Measurements from ENCODE around the gene SCAMP2.
A peak's percentile ranks its signal among the peaks of the same experiment; 100 is the strongest.

The SCAMP2 gene

DNA sequence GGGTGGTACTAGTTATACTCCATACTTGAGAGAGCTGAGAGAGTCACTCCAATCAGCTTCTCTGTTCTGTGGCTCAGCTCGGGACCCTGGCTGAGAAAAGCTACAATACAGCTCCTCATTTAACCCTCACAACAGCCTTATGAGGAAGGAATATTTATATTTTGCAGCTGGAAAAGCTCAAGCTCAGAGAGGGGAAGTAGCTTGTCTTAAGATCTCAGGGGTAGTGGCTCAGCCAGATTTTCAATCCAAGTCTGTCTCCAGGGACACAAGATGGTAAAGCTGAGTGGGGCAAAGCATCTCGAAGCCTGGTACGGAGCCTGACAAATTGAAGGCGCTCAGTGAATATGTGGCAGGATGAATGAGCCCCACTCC lies 14.8 kb downstream of the SCAMP2 start:
- no peak for DNase-seq (ENCODE audit: low spot score)

- no peak for DNase-seq (ENCODE audit: low spot score)
These were observed 15.3 kb downstream of the SCAMP2 start for GRCh38 chr15:74857671-74858368.

GRCh38 chr15:74857082-74857655 lies 16.0 kb downstream of the SCAMP2 start:
- DNase-seq (ENCODE audit: low spot score), result no peak

DNA sequence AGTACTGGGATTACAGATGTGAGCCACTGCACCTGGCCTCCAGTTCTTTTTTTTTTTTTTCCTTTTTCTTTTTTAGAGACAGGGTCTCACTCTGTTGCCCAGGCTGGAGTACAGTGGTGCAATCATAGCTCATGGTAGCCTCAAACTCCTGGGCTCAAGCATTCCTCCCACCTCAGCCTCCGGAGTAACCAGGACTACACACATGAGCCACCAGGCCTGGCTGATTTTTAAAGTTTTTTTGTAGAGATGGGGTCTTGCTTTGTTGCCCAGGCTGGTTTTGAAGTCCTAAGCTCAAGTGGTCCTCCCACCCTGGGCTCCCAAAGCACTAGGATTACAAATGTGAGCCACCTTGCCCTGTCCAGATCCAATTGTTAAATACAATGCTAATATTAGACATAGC lies 16.6 kb downstream of the SCAMP2 start:
- no peak for DNase-seq (ENCODE audit: low spot score)

DNA sequence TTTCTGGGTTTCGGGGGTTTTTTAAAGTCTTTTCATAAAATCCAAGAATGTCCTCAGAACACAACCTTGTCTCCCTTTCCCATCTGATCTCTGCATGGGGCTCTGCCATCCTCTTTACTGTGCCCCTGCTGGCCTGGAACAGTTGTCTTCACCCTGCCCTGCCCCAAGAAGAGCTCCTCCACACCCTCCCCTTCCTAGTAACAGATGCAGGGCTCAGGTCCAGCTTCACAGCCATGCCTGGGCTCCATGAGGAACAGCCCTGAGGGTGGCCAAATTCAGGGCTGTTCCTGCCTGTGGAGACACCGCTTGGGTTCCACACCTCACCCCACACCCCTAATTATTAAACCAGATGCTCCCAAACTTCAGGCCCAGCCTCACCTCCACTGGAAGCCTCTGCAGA lies 17.3 kb downstream of the SCAMP2 start:
- DNase-seq (ENCODE audit: low spot score), result no peak

DNA sequence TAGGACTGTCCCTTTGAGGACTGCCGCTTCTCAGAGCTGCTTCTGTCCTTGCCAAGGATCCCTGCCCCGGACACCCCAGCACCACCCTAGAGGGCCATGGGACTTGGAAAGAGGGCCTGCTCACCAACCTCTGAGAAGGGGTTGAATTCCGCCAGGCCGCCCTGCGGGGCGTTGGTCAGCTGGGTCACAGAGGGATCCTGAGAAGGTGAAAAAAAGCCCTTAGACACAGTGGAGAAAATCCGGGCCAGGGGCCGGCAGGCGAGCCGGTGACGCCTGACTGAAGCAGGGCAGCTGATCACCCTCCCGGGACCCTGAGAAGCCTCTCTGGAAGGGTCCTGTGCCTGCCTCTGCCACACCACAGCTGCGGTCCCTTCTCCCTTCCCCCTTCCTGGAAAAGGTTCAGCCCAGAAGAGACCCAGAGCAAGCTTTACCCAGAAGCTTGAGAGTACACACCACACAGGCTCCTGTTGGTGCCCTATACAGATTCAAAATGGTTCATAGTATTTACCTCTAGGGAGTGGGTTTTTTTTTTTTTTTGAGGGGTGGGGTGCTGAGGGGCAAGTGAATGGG lies 18.6 kb downstream of the SCAMP2 start:
- no peak for DNase-seq (ENCODE audit: low spot score)

DNA sequence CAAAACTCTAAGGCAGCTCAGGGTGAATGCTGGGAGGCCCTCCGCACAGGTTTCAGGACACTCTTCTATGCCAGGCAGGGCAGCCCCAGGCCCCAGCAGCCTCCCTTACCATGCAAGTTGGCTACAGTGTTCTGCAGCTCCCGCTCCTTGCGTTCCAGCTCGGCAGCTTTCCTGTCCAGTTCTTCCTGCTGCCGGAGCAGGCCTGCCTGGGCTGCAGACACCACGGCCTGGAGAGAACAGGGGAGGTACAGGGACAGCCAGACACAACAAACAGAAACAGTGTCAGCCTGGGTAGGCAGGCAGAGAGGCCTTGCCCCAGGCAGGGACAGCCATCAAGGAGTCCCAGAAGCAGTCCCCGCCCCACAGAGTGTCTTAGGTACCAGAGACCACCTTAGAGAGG lies 21.2 kb downstream of the SCAMP2 start:
- no peak for DNase-seq (ENCODE audit: low spot score)

DNA sequence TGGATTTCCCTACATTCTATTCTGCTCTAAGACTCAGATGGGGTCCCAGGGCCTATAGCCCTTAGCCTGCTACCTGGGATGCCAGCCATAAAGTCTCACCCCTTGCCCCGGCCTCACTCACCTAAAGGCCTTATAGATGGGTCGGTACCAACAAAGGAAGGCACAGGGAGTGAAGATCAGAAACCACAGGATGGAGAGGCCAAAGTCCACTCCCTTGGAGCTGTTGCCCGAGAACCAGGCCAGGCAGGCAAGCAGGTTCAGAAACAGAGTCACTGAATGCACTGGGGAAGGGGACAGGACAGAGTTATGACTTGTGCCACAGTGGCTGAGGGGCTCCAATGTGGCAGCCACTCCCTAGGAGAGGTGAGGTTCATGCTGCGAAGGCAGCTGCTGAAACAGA lies 22.8 kb downstream of the SCAMP2 start:
- DNase-seq (ENCODE audit: low spot score), result no peak

GRCh38 chr15:74847432-74847831 lies 25.7 kb downstream of the SCAMP2 start:
- no peak for DNase-seq (ENCODE audit: low spot score)

DNA sequence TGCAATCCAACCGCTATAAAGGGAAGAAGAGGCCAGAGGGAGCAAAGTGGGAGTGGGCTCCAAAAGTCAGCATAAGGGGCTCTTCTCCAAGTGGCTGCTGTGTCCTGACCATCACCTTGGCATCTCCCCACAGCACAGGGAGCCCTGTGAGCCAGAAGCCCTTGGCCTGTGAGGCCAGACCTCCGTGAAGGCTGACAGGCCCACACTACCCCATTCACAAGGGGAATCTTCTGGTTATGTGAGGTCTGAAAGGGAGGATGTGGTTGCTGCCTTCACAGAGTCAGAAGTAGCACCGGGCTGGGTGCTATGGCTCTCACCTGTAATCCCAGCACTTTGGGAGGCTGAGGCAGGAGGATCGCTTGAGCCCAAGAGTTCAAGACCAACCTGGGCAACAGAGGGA lies 27.6 kb downstream of the SCAMP2 start:
- DNase-seq (ENCODE audit: low spot score), result no peak

DNA sequence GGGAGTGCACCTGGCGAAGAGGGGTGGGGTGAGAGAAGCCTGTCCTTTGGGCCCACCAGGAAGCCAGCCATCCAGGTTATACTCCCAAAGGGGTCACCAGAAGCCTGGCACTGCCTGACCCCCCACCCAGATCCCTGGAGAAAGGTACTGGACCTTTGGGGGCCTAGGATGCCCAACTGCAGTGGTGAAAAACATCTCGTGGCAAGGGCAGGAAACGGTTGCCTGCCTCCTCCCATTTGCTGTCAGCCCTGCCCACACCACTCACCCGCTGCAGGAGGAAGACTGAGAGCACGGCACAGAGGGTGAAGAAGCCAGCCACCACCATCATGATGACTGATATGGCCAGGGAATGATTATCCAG lies 28.0 kb downstream of the SCAMP2 start:
- DNase-seq (ENCODE audit: low spot score), result no peak

DNA sequence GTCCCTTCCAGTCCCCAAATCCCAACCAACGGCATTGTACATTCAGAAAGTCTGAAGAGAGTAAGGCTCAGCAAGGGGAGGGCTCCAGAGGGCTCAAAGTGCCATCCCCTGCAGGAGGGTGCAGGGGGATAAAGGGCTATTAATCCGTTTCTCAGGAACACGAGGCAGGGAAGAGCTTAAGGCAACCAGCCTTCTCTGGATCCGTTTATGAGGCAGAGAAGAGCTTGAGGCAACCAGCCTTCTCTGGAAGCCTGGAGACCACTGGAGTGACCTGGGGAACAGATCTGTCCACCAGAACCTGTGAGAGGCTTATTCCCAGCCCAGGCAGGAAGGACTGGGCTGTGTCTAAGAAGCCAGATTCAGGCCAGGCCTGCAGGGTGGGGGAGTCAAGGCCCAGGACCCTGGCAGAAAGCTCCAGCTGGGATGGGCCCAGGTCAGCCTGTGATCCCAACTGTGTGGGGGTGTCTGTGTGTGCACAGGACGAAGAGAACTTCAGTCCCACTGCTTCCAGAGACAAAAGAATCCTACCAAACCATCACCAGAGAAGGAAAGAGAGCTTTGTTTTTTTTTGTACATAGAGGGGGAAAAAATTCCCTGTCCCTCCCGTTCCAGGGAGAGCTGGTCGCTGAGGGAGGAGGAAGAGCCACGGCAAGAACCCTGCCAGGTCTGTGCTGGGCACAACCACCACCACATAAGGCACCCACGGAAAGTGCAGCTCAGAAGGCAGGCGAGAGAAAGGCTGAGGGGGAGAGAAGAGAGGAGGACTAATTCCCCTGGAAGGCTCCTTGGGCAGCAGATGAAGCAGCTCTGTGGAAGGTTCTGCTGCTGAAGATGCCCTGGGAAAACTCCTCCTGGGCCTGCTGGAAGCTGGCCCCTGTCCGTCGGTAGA lies 28.6 kb downstream of the SCAMP2 start:
- no peak for DNase-seq (ENCODE audit: low spot score)

DNA sequence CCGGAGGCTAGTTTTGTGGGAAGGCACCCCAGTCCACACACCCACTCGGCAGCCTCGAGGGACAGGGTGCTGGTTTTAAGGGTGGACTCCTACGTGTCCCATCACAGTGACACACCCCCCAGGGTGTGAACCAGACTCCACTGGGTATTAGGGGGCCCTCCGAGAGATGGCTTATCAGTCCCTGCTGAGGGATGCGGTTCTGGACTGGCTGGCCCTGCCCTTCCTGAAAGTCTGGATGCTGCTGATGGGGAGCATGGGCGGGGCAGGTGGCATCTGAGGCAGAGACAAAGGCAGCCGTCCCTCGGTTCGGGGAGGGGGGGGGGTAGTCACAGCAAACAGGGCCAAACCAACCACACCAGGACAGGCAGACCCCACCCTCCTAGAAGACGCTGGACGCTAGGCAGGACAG lies 29.3 kb downstream of the SCAMP2 start:
- DNase-seq (ENCODE audit: low spot score), result no peak

DNA sequence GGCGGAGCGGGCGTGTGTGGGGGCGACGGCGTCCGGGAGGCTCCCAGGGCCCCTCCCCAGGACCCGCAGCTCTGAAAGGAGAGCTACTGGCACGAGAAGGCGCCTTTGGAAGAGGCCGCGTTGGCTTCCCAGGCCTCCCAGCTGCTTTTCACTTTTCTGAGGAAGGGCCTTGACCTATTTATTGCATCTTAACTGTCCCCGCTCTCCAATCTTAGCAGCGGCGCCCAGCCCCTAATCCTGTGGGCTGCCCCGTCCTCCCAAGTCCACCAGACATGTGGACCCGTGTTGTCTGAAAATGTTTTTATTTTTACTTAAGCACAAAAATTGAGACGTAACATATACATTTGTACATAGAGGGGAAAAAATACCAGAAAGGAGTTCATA lies 29.7 kb downstream of the SCAMP2 start:
- DNase-seq (ENCODE audit: low spot score), result no peak

DNA sequence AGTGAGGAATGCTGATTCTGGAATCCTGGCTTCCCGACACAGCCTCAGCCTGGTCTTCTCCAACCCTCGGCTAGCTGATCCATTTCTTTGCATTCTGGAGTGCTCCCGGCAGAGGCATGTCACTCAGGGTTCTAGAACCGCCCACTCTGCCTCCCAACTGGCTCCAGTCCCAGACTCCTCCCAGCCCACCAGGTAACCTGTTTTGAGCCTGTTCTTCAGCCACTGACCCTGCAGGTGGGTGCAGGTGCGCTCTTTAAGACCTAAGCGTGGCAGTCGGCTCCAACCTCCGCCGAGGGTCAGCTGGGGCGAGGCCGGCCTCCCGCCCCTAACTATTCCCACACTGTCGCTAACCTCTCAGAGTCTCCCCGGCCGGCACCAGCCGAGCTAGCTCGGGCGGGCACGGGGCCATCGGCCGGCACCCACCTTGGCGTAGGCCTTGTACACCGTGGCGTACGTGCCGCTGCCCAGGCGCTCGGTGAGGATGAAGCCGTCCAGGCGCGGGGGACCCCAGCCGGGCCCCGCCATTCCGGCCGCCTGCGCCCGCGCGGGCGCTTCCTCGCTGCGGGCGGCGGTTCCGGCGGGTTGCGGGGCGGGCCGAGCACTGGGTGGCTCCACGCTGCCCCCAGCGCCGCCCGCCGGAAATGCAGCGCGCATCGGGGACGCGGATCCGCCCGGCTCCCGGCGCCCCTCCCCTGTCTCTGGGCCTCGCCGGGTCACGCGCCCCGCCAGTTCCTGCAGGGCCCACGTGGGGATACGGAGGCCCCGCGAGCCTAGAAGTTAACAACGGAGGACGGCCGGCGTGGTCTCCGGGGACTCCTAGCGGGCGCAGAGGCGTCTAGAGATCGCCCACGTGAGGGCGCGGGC lies 30.4 kb downstream of the SCAMP2 start, which contains the start of gene ULK3:
Gene ULK3 (minus strand): TSS at position 576 of the 864 bp plus-strand sequence. CDS start 51 bp downstream, at position 525.
- DNase-seq (ENCODE audit: low spot score), result peak; percentile 95

GRCh38 chr15:74841891-74842373 lies 31.2 kb downstream of the SCAMP2 start:
- no peak for DNase-seq (ENCODE audit: low spot score)

DNA sequence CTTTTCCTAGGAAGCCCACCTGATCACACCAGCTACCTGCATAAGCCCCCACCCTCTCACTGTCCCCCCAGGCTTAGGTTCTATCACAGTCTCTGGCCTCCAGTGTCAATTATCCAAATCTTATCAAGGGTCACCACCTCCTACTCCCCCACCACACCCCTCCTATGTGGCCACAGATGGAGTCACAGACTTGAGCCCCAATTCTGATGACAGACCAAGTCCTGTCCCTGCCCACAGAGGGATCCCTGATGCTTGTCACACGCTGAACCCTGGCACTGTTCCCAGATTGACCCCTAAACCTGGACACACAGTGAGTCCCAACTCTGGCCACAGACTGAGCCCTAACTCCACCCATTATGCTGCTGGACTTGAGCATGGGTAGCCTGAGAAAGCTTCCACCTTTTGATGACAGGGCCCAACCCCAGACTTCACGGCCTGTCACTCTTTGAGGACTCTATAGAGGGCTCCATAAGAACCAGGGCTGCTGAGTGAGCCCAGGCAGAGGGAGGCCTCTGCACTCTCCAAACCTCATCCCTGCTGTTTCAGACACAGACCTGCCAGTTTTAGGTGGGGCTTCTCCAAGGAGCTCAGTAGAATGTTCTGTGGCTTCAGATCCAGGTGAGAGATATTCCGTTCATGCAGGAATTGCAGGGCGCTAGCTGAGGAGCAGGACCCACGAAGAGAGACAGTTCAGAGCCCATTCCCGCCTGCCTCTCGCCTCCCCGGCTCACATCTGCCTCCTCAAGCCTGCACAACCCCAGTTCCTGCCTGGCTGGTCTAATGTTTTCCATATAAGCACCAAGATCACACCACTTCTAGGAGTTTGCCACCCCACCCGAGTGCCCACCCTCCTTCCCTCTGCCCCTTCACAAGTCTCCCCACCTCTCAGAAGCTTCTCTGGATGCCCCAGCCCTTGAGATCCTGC lies 32.1 kb downstream of the SCAMP2 start:
- no peak for DNase-seq (ENCODE audit: low spot score)

DNA sequence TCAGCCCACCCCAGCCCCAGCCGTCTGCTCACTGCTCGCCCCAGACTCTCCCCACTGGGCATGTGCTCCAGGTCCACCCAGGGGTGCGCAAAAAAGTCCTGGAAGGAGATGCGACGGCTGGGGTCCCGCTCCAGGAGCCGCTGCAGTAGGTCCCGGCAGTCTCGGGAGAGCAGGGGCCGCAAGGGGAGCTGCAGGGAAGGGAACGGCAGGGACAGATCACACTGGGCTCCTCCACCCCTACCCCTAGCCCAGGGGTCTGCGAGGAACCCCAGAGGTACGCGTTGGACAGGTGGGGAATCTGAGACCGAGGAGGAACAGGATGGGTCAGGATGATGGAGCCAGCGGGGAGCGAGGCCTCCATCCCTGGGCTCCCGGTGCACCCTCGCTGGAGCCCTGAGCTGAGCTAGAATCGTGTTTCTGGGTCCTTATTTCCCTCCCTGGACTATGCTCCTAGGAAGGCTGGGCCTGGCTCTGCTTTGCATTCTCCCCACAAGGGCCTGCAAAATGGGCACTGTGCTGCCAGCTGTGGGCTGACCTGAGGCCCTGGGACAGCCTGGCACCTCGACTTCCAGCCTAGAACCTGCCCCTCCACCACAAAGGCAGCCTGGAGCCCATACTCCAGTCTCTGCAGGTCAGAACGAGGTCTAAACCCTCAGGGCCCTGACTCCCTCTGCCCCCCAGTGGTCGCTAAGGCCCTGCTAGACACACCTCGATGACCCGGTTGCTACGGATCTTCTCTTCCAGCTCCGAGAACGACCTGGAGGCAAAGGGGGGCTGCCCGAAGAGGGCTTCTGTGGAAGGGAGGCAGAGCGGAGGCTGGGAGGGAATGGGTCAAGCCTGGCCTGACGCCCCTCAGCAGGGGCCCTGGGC lies 33.4 kb downstream of the SCAMP2 start:
- no peak for DNase-seq (ENCODE audit: low spot score)

DNA sequence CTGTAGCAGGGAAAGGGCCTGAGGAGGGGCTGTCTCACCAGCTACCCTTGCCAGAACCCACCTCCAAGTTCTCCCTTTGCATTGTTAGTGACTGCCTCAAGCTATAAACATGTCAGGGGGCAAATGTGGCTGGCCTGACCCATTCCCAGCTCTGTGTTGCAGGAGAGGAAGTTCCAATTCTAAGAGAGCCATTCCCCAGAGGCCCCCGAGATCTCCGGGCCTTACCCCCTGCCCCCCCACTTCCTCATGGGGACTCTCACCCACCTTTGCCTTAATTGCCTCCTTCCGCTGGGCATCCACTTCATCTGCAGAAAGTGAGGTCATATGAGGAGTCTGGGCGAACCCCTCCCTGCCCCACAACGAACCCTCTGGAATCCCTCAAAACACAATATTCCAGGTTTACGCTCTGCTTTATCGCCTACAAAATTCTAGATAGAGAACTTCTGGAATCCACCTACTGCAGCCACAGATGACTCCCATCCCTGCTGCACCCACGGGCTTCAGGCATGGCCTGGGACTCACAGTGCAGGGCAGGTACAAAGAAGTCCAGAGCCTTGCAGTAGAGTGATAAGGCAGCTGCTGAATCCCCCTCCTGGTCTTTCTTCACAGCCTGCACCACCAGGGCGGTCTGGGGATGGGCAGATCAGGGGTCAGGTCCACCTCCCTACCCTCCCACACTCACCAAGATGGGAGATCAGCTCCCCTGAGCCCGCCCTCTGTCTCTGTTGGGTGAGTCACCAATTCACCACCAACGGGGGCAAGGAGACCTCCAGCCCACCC lies 34.2 kb downstream of the SCAMP2 start:
- DNase-seq (ENCODE audit: low spot score), result no peak

All from LoVo (cell line).